Stimulated activated CD8-positive, alpha-beta memory T cell treated with anti-CD3 and anti-CD28 coated beads, Interleukin-15, amount 100 ng/mL, for 24 hours (primary cell): ENCODE measurements around the gene CLCN6.

ENCODE experiments used
- DNase-seq: peaks from one replicate; pipeline ENCODE4 v3.0.0-alpha.2; 2020; ENCODE audit warnings: low read depth

Gene CLCN6

GRCh38 chr1:11828511-11828910 is 22.5 kb downstream of the CLCN6 start:
- no peak for DNase-seq

- no peak for DNase-seq
These were observed 26.1 kb downstream of the CLCN6 start for GRCh38 chr1:11831945-11832725.

- DNase-seq, result no peak
These were observed 27.5 kb downstream of the CLCN6 start for GRCh38 chr1:11833497-11833896.

GRCh38 chr1:11833900-11834299 is 27.9 kb downstream of the CLCN6 start:
- DNase-seq, result no peak

GRCh38 chr1:11835441-11836225 is 29.6 kb downstream of the CLCN6 start:
- DNase-seq, result no peak

- no peak for DNase-seq
These were observed 31.2 kb downstream of the CLCN6 start for GRCh38 chr1:11836955-11837766.

- no peak for DNase-seq
These were observed 31.9 kb downstream of the CLCN6 start for GRCh38 chr1:11837767-11838348.

- DNase-seq, result peak; percentile 51
These were observed 32.6 kb downstream of the CLCN6 start for GRCh38 chr1:11838349-11839272.

- DNase-seq, result no peak
These were observed 34.0 kb downstream of the CLCN6 start for GRCh38 chr1:11839727-11840705.

GRCh38 chr1:11841245-11842153 is 35.5 kb downstream of the CLCN6 start:
- no peak for DNase-seq

- DNase-seq, result no peak
These were observed 36.4 kb downstream of the CLCN6 start for GRCh38 chr1:11842154-11843041.

- DNase-seq, result no peak
These were observed 39.8 kb downstream of the CLCN6 start for GRCh38 chr1:11845641-11846335.

GRCh38 chr1:11847667-11848372 is 41.8 kb downstream of the CLCN6 start, which contains the start of gene NPPA:
NPPA (minus strand) TSS chr1:11847783; CDS start chr1:11847684, 99 bp downstream.
- DNase-seq, result no peak

- no peak for DNase-seq
These were observed 42.3 kb downstream of the CLCN6 start for GRCh38 chr1:11848373-11848700.

- DNase-seq, result no peak
These were observed 44.2 kb downstream of the CLCN6 start for GRCh38 chr1:11850156-11850555.

- DNase-seq, result no peak
These were observed 45.2 kb downstream of the CLCN6 start for GRCh38 chr1:11851180-11851579.
